Small intestine (tissue), 4 donors: ENCODE data around the gene APOH. TPM values are rescaled to one million over a fixed set of nuclear protein-coding genes. Genes with fewer than 3 reads are reported as not detected.

Experiments used
- polyA plus RNA-seq, 4 donors: library from polyadenylated mRNA; stranded (reverse) in 3 of 4; unstranded in 1 of 4; fragments of 200-250 nt in 3 of 4; fragments of 120-200 nt in 1 of 4; gene quantifications; one replicate each; pipeline versions ENCODE4 v1.2.1 to v1.2.3, GENCODE V29; 2013
- donor health status: healthy with polysubstance abuse.
- donor health status: Bipolar disorder and iron deficiency.
- donor health status: healthy.

APOH gene
- polyA plus RNA-seq, 4 donors, result 0.54 to 30.1 TPM; not detected in 2

Other genes with a start within 250 kb of the APOH start
- gene CEP112, start 37.3 kb downstream of the APOH start, polyA plus RNA-seq, result 1 to 10 TPM in 3 of 4 donors, not detected in 1; 2.4 to 3.6 (median 3.5) TPM
- gene PRKCA, start 73.2 kb upstream of the APOH start, polyA plus RNA-seq, result 10 to 100 TPM; 11.3 to 26.6 (median 22.9) TPM